GM12874 (cell line): ENCODE results near the gene BORCS5.

Experiments used
- TF ChIP-seq, protein P1 (sequence below): IDR thresholded peaks from 2 replicates; pipeline ENCODE4 v1.5.1; 2011; ENCODE audit warnings: low read depth, mild to moderate bottlenecking, control low read depth, low read length, moderate library complexity; ENCODE audit not compliant: insufficient read depth

BORCS5 gene

DNA sequence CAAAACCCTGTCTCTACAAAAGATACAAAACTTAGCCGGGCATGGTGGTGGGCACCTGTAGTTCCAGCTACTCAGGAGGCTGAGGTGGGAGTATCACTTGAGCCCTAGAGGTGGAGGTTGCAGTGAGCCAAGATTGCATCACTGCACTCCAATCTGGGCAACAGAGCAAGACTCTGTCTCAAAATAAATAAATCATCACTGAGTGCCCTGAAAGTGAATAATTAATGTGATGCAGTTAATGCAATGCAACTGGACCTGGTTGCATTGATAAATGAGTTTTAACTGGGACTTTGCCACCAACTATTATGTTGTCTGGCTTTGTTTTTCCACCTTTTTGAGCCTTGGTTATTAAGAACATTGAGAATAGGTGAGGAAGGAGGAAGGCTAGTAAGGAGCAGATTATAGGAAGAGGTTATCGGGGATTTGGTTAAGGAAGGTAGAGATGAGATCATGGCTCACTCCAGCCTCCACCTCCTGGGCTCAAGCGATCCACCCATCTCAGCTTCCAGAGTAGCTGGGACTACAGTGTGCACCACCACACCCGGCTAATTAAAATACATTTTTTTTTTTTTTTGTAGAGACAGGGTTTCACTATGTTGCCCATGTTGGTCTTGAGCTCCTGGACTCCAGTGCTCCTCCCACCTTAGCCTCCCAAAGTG lies 8.0 kb downstream of the BORCS5 start:
- TF ChIP-seq, protein P1, sequence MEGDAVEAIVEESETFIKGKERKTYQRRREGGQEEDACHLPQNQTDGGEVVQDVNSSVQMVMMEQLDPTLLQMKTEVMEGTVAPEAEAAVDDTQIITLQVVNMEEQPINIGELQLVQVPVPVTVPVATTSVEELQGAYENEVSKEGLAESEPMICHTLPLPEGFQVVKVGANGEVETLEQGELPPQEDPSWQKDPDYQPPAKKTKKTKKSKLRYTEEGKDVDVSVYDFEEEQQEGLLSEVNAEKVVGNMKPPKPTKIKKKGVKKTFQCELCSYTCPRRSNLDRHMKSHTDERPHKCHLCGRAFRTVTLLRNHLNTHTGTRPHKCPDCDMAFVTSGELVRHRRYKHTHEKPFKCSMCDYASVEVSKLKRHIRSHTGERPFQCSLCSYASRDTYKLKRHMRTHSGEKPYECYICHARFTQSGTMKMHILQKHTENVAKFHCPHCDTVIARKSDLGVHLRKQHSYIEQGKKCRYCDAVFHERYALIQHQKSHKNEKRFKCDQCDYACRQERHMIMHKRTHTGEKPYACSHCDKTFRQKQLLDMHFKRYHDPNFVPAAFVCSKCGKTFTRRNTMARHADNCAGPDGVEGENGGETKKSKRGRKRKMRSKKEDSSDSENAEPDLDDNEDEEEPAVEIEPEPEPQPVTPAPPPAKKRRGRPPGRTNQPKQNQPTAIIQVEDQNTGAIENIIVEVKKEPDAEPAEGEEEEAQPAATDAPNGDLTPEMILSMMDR, result no peak

DNA sequence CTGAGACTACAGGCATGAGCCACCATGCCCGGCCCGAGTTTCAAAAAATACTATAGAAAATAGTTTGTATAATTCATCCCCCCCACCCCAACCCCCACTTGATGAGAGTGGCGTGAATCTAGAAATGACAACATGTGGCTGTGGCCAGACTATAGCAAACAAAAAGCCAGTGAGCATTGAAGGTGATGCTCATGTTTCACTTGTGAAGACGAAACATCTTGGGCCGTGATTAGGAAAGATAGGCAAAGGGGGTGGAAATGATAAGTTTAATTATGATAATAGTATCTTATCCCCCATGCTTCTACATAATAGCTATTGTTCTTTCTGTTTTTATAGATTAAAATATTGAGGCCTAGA lies 8.5 kb downstream of the BORCS5 start:
- TF ChIP-seq, protein P1, result no peak

DNA sequence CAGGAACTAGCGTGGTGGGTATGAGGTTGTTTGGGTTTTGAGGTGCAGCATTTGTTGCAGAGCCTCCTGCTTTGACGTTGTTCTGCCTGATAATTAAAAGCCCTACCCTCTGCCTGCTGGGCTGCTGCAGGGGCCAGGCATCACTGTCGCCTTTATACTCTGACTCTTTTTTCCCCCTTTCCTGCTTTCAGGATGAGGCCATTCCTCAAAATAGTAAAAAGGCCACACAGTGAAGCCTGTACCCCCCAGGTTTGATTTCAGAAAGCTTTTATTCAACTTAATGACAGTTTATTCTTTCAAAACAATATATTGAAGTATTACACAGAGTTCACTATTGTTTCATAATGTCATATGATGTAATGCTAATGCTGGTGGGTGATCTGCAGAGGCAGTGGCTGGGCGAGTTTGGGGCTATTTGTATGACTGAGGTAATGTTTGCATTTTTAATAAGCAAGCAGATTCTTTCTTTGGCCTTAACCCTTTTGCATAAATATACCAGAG lies 9.1 kb downstream of the BORCS5 start:
- TF ChIP-seq, protein P1, result no peak

DNA sequence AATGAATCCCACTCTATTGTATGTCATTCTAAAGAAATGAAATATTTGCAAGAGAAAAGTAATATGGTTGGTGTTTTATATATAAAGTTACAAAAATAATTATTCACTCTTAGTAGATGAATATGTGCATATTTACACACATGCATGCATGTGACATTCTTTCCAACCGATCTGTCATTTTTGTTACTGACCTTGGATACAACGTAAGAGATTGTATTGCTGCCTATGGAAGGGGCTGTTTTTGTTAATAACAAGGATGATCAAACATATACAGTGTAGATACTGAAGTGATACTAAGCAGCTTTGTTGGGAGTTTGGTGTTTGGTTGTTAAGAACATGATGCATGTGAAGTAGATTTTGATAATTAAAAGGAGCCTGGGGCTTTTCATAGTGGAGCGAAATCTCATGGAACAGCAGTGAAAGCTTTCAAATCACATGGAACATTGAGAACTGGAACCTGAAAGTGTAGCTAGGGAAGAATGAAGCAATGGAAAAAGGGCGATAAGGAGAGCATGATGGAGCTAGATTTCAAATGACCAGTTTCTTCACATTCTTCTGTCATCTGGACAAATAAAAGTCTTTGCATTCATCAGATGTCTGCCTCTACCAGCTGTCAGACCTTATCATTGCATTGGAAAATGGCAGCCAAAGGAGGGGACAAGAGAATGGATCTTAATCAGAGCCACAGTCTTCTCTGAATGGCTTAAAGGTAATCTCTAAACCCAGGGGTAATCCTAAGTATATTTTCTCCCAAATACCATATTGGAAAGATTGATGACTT lies 10.0 kb downstream of the BORCS5 start:
- TF ChIP-seq, protein P1, result no peak

DNA sequence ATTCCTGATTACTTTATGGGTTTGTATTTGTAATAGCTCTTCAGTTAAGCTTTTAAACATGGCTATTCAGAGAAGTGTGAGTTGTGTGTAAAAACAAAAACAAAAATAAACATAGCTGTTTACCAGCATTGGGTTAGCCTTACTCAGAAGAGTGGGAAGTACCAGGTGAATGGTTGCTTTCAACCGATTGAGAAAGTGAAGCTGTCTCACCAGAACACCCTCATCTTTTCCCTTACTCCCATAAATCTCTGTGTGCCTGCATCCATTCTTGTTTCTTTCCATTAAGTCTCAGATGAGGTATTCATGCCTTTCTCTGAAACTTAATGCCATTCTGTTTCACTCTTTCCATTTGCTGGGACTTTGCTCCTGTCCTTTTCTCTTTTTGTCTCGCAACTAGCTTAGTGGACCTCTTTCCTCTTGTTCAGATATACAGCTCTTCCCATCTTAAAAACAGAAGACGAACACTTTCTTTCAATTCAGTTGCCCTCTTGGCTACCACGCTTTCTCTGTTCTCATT lies 10.7 kb downstream of the BORCS5 start:
- TF ChIP-seq, protein P1, result no peak

DNA sequence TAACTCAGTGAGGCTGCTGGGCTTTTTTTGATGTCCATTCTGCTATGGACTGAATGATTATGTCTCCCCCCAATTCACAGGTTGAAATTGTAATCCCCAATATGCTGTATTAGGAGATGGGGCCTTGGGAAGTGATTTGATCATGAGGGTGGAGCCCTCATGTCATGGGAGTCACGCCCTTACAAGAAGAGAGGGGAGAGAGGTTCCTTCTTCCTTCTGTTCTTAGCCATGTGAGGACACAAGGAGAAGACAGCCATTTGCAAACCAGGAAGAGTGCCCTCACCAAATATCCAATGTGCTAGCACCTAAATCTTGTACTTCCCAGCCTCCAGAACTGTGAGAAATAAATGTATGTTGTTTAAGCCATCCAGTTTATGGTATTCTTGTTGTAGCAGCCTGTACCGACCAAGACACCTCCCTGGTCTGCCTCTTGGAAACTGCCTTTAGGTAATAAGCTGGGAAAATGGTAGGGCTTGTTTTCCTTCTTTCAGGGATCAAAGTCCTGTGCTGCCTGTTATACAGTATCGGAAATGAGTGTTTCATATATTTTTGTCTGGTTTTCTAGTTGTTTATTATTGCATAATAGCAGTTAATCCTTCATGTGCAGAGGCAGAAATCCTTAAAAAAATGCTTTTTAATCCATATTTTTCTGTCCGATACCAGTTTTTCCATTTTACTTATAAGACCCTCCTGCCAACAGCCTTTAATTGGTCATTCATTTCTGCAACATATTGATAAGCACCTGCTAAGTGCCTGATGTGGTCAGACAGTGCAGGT lies 16.3 kb downstream of the BORCS5 start:
- TF ChIP-seq, protein P1, result no peak
